BJ (cell line): ENCODE data around the gene CTSA. TPM values are rescaled to one million over a fixed set of nuclear protein-coding genes. Genes with fewer than 3 reads are reported as not detected.

ENCODE experiments used
- CTCF ChIA-PET: fragments of 350-600 bp; formaldehyde crosslinking; extraction: SDS; loops from one replicate; lab custom pipeline; 2021; ENCODE audit warnings: antibody characterized with exemption, inconsistent platforms; lab: Yijun Ruan, JAX
- POLR2A ChIA-PET: fragments of 300-600 bp; sonication (Branson Sonifier 250); formaldehyde crosslinking; extraction: SDS; loops from one replicate; lab custom pipeline; 2021; ENCODE audit warnings: antibody characterized with exemption; lab: Charles Lee
- DNase-seq: peaks from one replicate; pipeline ENCODE4 v3.0.0-alpha.2; 2011; ENCODE audit warnings: low read depth
- H3K27me3 ChIP-seq: 2 replicates; pipeline ENCODE4 v1.6.0; 2011; ENCODE audit warnings: low read length; ENCODE audit not compliant: control insufficient read depth, insufficient read depth
- H3K36me3 ChIP-seq: 2 replicates; pipeline ENCODE4 v1.5.1; 2011; ENCODE audit warnings: low read length; ENCODE audit not compliant: control insufficient read depth, insufficient read depth
- H3K4me3 ChIP-seq: 2 replicates; pipeline ENCODE4 v1.5.1; 2011; ENCODE audit warnings: low read depth, mild to moderate bottlenecking, control low read depth, low read length
- CTCF ChIP-seq: IDR thresholded peaks from 2 replicates; pipeline ENCODE4 v1.5.1; 2011; ENCODE audit warnings: low read depth, mild to moderate bottlenecking, control low read depth, inconsistent platforms, low read length, moderate library complexity; ENCODE audit not compliant: insufficient read depth
- polyA minus RNA-seq: library from RNA; depleted of rRNA, polyadenylated mRNA; stranded (reverse); fragments of >200 nt; gene quantifications from 2 replicates; pipeline ENCODE4 v1.2.3, GENCODE V29; 2011; rRNA and poly(A)+ RNA removed
- polyA plus RNA-seq: library from polyadenylated mRNA; depleted of rRNA; stranded (reverse); fragments of >200 nt; gene quantifications from 2 replicates; pipeline ENCODE4 v1.2.3, GENCODE V29; 2011; rRNA removed

The CTSA gene
- polyA plus RNA-seq (286 and 408 TPM in 2 replicates), polyA minus RNA-seq (91.5 and 154 TPM in 2 replicates)

- POLR2A ChIA-PET, result interaction anchor here (0.7 kb wide), 1 partner anchor 8 kb away, joined by 3 read pairs; no protein-coding TSS in a partner anchor
- DNase-seq, result no peak
- Histone ChIP-seq H3K36me3 (peaks cover 10% of the 10 kb centered on the region), H3K4me3 (peak within 1 kb of the TSS; percentile 77), H3K27me3 (no peaks in the 10 kb centered on the region)
- 0 out of 2 replicates have a peak, but pooled peaks have one; percentile 1 for TF ChIP-seq CTCF
- CTCF ChIA-PET, result interaction anchor here (1.0 to 3.4 kb wide), 11 partner anchors 8 to 92 kb away, joined by 3 to 15 read pairs (median 7); partner anchors contain the start of gene ZSWIM1
Measured at GRCh38 chr20:45890985-45891983, at the start of gene CTSA, which contains the start of gene NEURL2. Gene CTSA (plus strand): TSS chr20:45891335. CDS start chr20:45891569, 234 bp downstream. Gene NEURL2 (minus strand): TSS chr20:45891208. CDS start chr20:45890991, 217 bp downstream.

- no peaks in the 10 kb centered on the region for H3K27me3 ChIP-seq
- ChIA-PET CTCF (interaction anchor here (1.1 to 1.5 kb wide), 5 partner anchors 37 to 128 kb away, joined by 3 to 5 read pairs (median 3); partner anchors contain the start of gene ZSWIM1), POLR2A (no interaction called here)
- TF ChIP-seq CTCF, result no peak
- no peak overlapping the region for H3K4me3 ChIP-seq
- peaks cover 22% of the 10 kb centered on the region for H3K36me3 ChIP-seq
- no peak for DNase-seq
Measured at GRCh38 chr20:45841407-45842129, 49.6 kb upstream of the CTSA start.

- Histone ChIP-seq H3K4me3 (no peak overlapping the region), H3K36me3 (peaks cover 19% of the 10 kb centered on the region), H3K27me3 (no peaks in the 10 kb centered on the region)
- ChIA-PET CTCF (interaction anchor here (1.1 to 1.5 kb wide), 7 partner anchors 18 to 127 kb away, joined by 3 to 5 read pairs (median 3); partner anchors contain the start of gene ZSWIM1), POLR2A (interaction anchor here (0.7 kb wide), 2 partner anchors 17 to 557 kb away, joined by 3 to 5 read pairs; no protein-coding TSS in a partner anchor)
- peak; percentile 37 for DNase-seq
- TF ChIP-seq CTCF, result no peak
Measured at GRCh38 chr20:45842169-45842812, 48.8 kb upstream of the CTSA start.

GRCh38 chr20:45843506-45843905 is 47.6 kb upstream of the CTSA start:
- DNase-seq, result no peak
- Histone ChIP-seq H3K36me3 (peaks cover 24% of the 10 kb centered on the region), H3K27me3 (no peaks in the 10 kb centered on the region), H3K4me3 (no peak overlapping the region)
- CTCF ChIA-PET, result interaction anchor here (1.5 kb wide), 1 partner anchor 19 kb away, joined by 5 read pairs; no protein-coding TSS in a partner anchor
- POLR2A ChIA-PET, result interaction anchor here (0.6 kb wide), 1 partner anchor 8 kb away, joined by 3 read pairs; no protein-coding TSS in a partner anchor
- TF ChIP-seq CTCF, result no peak
